Umbilical cord (tissue), 2 donors: ENCODE measurements around the gene EVX1. TPM values are rescaled to one million over a fixed set of nuclear protein-coding genes. Genes with fewer than 3 reads are reported as not detected.
A peak's percentile ranks its signal among the peaks of the same experiment; 100 is the strongest.

Experiments used
- DNase-seq: peaks from one replicate; pipeline ENCODE4 v3.0.0-alpha.2; 2015; ENCODE audit warnings: low spot score
- total RNA-seq: library from RNA; depleted of rRNA; stranded (reverse); fragments of >200 nt; gene quantifications from one replicate; pipeline ENCODE4 v1.2.3, GENCODE V29; 2014; ENCODE audit warnings: low replicate concordance; ENCODE audit not compliant: insufficient read depth

The EVX1 gene
- total RNA-seq, 1 donor from 2014 or later: 1.7 TPM

GRCh38 chr7:27229448-27229847, 13.2 kb upstream of the EVX1 start:
- no peak for DNase-seq

- peak; percentile 52 for DNase-seq
These were observed 7.0 kb upstream of the EVX1 start for GRCh38 chr7:27235387-27236311.

- DNase-seq: peak; percentile 65
These were observed 4.8 kb upstream of the EVX1 start for GRCh38 chr7:27237735-27238334.

GRCh38 chr7:27238979-27239386, 3.6 kb upstream of the EVX1 start:
- no peak for DNase-seq

GRCh38 chr7:27239387-27240014, 3.1 kb upstream of the EVX1 start:
- no peak for DNase-seq

GRCh38 chr7:27240015-27240731, 2.4 kb upstream of the EVX1 start:
- no peak for DNase-seq

- no peak for DNase-seq
These were observed 1.2 kb upstream of the EVX1 start for GRCh38 chr7:27241189-27242056.

- DNase-seq: no peak
These were observed 448 bp upstream of the EVX1 start for GRCh38 chr7:27242154-27242553.

GRCh38 chr7:27243340-27244163, 950 bp downstream of the EVX1 start:
- DNase-seq: no peak

- no peak for DNase-seq
These were observed 2.0 kb downstream of the EVX1 start for GRCh38 chr7:27244488-27245123.

GRCh38 chr7:27245124-27245797, 2.7 kb downstream of the EVX1 start:
- no peak for DNase-seq

- DNase-seq: no peak
These were observed 3.4 kb downstream of the EVX1 start for GRCh38 chr7:27245798-27246691.

- DNase-seq: no peak
These were observed 4.4 kb downstream of the EVX1 start for GRCh38 chr7:27247000-27247399.

- no peak for DNase-seq
These were observed 5.1 kb downstream of the EVX1 start for GRCh38 chr7:27247452-27248426.

GRCh38 chr7:27248427-27248806, 5.8 kb downstream of the EVX1 start:
- no peak for DNase-seq

- no peak for DNase-seq
These were observed 6.5 kb downstream of the EVX1 start for GRCh38 chr7:27248911-27249723.
